GM18498 (cell line): Measurements from ENCODE around the gene GPSM1.

Experiments
- ATAC-seq: cut with Tn5 transposase; IDR thresholded peaks from one replicate; pipeline ENCODE4 v1.9.1; 2021; ENCODE audit warnings: mild to moderate bottlenecking, moderate library complexity; ENCODE audit not compliant: unreplicated experiment

The GPSM1 gene

GRCh38 chr9:136372561-136373299, 45.4 kb downstream of the GPSM1 start:
- ATAC-seq: no peak

DNA sequence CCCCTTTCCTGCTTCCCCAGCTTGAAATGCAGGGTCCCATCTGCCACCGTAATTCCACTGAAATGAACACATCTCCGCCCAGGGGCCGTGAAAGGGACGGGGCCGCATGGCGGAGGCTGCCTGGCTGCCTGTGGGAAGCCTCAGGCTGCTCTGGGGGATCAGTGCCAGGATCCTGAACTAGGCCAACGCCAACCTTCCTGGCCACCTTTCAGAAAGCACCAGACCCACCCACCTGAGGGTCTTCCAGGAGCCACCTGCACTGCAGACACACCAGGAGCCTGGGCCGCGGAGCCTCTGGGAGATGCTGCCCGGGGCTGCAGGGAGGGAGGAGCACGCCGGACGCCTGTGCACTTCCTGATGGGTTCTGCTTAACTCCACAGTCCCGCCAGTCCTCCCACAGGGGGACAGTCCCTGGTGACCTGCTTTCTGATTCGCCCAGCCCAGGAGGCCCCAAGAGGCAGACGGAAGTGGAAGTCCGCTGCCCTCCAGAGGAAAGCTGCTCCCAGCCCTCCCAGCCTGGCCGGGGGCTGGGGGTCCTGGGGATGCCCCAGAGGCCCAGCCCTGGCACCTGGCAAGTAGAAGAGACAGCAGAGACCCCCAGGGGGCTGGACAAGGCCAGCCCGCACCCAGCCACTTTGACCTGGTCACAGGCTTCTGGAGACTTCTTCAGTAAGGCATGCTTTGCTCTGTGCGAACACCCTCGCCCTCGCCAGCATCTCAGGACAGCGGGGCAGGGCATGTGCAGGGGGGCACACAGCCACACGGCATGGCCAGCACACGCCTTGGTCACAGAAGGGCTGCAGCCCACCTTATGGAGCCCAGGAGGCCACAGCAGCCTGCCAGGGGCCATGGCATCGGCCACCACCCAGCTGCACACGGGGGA, 46.2 kb downstream of the GPSM1 start, which contains the start of gene CARD9:
Gene CARD9 (minus strand): TSS at position 370 of the 883 bp plus-strand sequence. CDS start 1,591 bp downstream, outside the sequence.
- ATAC-seq: no peak

GRCh38 chr9:136374183-136374575, 46.8 kb downstream of the GPSM1 start:
- ATAC-seq: no peak

- no peak for ATAC-seq
Measured at GRCh38 chr9:136375096-136375495, 47.8 kb downstream of the GPSM1 start.

- ATAC-seq: no peak
Measured at GRCh38 chr9:136376457-136376856, 49.1 kb downstream of the GPSM1 start.

DNA sequence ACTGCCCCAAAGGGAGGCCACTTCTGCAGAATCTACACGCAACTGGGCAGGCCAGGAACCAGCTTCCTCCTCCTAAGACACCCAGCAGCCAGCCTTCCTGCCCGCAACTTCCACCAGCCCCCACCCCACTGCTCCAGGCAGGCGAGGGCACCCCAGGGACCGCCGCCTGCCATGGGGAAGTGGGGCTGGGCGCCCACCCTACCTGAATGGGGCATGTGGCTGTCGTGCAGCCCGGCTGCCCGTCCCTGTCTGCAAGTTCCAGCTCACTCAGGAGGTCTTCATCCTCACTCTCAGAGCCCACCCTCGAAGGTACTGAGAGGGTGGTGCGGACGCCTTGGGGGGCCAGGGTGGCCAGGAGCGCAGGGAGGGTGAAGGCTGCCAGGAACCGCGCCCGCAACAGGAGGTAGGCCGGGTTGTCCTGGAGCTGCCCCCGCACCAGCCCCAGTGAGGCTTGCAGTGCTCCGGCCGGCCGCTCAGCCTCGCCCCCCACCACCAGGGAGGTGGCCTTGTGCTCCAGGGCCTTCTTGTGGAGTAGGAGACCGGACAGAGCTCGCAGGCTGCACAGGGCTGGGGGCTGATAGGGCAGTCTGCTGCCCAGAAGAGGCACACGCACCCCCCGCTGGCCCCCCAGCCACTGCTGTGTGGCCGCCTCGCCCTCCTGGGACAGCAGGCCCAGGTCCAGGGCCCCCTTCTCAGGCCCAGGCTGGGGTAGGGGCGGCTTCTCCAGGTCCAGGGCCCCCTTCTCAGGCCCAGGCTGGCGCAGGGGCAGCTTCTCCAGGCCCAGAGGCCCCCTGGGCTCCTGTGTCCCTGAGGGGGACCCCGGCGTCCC, 50.2 kb downstream of the GPSM1 start:
- no peak for ATAC-seq

DNA sequence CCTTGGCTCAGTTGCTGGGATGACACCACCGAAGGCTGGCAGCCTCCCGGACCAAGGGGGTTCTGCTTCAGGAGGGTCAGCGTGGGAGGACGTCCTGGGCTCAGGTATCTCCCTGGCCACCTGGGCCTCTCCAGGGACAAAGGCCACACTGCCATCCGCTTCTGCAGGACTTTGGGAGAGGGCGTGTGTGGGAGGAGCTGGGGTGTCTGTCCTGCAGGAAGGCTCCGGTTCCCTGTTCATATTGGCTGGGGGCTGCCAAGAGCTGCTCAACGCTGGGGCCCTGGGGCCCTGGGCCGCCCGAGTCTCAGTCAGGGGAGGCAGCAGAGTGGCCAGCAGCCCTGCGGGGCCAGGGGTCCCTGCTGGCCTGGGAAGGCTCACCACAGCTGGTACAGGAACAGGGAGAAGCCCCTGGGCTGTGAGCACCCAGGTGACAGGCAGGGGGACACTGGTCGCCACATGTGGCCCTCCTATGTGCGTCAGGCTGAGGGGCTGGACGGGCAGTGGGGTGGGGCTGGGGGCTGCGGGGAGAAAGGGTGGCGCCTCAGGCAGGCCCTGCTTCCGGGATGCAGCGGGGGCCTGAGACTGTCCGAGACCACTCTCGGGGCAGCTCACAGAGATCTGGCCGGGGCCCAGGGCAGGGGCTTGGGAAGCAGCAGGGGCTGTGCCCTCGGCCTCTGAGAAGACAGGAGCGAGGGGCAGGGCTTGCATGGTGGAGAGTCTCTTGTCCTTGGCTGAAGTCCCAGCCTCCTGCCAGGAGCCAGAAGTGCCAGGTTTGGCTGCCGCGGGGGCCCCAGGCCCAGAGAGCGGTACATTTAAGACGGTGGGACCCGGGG, 51.0 kb downstream of the GPSM1 start:
- no peak for ATAC-seq

GRCh38 chr9:136379003-136379287, 51.6 kb downstream of the GPSM1 start:
- no peak for ATAC-seq

DNA sequence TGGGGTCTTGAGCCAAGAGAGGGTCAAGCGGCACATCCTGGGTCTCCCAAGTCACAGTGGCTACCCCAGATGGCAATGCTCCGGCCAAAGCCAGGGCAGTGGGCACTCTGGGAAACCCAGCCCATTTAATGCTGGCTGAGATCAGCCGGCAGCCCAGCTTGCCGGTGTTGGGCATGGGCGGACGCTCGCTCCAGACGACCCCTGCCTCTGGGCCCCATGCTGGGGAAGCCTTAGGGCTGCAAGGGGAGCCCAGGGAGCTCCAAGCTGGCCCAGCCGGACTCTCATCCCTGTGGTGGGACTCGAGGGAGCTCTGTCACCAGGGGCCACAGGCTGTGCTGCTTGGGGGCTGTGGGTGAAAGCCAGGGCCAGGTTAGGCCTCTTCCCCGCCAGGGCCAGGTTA, 52.1 kb downstream of the GPSM1 start:
- ATAC-seq: no peak

DNA sequence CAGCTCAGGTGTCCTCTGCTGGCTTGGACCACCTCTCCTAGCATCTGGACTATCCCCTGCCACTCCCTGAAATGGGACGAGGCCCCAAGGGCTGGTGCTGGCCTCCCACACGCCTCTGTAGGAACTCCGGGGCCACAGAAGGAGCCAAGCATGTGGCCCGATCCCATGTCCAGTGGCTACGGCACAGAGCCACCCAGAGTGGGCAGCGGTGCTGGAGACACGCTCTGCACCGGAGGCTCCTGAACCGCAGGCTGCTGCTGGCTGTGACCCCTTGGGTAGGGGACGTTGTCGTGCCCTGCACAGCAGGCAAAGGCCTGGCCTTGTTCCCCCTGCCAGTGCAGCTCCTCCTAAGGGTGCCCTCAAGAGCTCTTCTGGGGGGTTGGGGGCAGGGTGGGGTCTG, 52.6 kb downstream of the GPSM1 start:
- no peak for ATAC-seq

DNA sequence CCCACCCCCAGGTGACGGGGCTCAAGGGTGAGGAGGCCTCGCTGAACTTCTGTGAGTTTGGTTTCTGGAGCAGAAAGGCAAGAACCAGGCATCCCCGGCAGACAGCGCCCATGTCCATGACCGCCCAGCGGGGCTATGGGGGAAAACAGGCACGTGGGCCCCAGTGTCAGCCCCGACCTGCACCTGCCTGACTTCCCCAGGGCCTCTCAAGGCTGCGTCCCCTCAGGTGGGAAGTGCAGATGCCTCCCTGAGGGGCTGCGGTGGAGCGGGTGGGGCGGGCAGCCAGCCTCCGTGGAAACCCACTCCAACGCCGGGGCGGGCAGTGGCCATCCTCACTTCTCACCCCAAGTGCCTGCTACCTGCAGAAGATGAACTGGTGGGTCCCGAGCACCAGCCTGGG, 53.0 kb downstream of the GPSM1 start:
- ATAC-seq: no peak

DNA sequence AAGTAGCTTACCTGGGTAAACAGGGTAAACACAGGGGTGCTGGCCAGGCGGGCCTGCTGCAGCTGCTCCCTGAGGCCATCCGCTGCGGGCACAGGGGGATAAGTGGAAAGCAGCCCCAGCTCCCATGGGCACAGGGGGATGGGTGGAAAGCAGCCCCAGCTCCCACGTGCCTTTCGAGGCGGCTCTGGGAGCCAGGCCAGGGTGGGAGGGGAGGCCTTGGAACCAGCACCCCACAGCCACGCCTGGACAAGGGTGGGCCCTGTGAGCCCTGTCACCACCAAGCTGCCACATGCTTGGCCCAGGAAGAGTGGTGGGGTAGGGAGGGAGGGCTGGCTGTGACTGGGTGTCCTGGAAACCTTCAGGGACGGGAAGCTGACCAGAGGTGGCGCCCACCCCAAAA, 54.0 kb downstream of the GPSM1 start:
- ATAC-seq: no peak

DNA sequence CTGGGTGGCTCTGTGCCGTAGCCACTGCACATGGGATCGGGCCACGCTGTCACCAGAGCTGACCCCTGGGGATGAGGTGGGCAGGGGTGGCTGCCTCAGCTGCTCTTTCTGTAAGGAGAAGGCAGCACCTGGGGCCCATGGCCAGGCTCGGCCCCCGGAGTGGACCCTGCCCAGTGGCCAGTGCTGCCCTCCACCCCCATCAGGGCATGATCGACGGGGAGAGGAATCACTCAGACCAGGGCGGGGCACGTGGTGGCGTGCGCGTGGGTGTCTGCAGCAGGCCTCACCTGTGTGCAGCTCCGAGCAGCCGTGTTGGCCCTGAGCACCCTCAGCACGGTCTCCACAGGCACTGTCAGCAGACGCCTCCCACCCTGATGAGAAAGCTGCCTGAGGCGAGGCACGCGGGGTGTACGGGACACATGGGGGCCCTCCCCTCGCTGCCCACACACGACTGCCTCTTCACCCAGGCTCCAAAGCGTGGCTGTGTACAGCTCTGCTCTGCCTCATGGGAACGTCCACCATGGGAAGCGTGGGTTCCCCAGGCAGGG, 54.7 kb downstream of the GPSM1 start:
- no peak for ATAC-seq

DNA sequence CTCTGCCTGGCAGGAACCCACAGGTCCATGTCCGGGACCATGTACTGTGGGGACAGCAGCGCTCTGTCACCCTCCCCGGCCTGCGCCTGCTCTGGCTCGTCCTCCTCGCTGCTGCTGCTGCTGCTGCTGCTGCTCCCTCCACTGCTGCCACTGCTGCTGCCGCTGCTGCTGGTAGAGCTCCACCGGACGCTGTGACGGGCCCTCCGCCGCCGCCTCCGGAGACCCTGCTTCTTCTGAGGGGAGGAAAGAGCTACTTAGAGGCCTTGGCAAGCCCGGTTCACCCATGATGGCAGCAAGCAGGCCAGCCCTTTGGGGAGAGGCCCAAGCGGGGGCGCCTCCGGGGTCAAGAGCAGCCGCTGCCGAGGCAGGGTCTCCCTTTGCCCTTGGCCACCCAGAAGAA, 56.1 kb downstream of the GPSM1 start:
- ATAC-seq: no peak

GRCh38 chr9:136385015-136385414, 57.7 kb downstream of the GPSM1 start:
- no peak for ATAC-seq

DNA sequence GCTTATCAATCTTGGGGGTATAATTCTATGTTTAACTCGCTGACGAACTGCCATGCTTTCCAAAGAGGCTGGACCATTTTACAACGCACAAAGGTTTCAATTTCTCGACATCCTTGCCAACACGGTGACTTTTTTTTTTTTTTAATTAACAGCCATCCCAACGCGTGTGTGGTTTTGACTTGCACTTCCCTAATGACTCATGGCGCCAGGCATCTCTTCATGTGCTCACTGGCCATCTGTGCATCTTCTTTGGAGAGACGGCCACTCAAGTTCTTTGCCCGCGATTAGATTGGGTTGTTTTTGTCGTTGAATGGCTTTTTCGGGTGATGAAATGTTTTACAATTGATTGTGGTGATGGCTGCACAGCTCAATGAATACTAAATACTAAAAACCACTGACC, 58.7 kb downstream of the GPSM1 start:
- no peak for ATAC-seq

DNA sequence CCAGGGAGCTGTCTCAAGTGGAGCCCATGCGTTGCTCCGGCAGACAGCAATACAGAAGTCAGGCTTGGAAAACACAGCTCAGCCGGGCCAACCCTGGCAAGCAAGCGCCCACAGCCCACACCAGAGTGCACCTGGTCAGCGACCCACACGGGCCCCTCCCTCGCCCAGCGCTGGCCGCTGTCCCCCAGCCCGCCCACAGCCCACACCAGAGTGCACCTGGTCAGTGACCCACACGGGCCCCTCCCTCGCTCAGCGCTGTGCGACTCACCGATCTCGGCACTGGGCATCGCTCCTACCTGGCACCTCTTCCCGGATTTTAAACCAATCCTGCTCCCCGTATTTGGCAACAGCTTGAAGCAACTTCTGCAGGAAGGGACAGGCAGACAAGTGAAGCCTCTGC, 59.9 kb downstream of the GPSM1 start:
- no peak for ATAC-seq

DNA sequence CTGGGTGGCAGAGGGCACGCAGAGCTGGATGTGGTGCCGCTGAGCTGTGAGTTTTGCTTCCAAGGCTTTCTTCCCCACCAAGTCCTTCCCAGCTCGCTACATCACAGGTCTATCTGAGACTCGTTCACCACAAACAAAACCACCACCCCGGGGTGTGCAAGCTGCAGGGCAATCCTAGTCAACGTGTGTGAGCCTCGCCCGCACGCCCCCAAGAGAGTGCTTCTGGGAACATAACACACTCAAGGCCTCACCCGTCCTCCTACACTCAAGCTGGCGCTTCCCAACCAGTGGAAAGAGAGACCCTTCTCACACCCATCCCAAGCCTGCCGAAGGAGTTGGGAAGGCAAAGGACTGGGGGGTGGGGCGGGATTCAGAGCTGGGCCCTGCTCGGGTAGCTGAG, 62.1 kb downstream of the GPSM1 start:
- no peak for ATAC-seq

DNA sequence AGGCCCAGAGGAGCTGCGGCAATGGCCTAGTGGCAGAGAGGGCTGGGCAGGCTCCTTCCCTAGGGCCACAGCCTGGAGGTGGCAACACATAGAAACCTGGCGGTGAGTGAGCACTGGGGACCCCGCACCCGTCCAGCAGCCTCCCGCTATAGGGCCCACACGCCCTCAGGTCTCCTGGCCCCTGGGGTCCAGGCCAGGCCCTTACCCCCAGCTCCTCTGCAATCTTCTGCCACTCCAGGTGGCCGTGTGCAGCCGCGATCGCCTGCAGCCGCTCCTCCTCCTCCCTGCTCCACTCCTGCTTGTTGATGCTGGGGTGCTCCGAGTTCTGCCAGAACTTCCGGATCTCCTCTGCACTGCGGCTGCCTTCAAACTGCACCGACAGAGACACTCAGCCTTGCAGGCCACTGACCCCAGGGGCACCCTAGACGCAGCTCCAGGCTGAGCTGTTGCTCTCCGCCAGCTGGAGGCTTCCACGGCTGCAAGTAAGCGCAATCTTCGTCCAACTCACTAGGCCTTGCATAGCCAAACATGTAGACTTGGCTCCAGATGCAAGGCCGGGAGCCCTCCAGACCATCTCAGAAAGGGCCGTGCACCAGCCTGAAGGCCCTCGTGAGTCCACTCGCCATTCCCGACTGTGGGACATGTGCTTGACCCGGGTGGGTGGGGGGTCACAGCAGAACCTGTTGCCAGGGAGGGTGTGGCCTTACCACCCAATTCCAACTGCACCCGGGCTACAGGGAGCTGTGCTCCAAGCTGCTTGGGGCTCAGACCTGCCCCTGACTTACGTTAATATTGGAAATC, 64.6 kb downstream of the GPSM1 start:
- ATAC-seq: no peak
